Activated naive CD4-positive, alpha-beta T cell treated with anti-CD3 and anti-CD28 coated beads, Interleukin-2, amount 10 ng/mL, durations not matched to agents 7 days and 5 days (primary cell): ENCODE results near the gene FCN1.

Source experiments
- CTCF ChIA-PET: fragments of 350-600 bp; sonication (Branson Sonifier 250); formaldehyde crosslinking; loops from one replicate; lab custom pipeline; 2021; ENCODE audit warnings: antibody characterized with exemption; lab: Charles Lee
- DNase-seq: peaks from one replicate; pipeline ENCODE4 v3.0.0-alpha.2; 2020
- H3K27ac Mint-ChIP-seq: one replicate; pipeline ENCODE4 v1.8.0; 2021; ENCODE audit warnings: mild to moderate bottlenecking, moderate library complexity, mixed read lengths
- H3K27me3 Mint-ChIP-seq: one replicate; pipeline ENCODE4 v1.8.0; 2021; ENCODE audit warnings: mild to moderate bottlenecking, mixed read lengths
- H3K36me3 Mint-ChIP-seq: one replicate; pipeline ENCODE4 v1.8.0; 2021; ENCODE audit warnings: mixed read lengths
- H3K4me1 Mint-ChIP-seq: one replicate; pipeline ENCODE4 v1.8.0; 2021; ENCODE audit warnings: mixed read lengths
- H3K4me3 Mint-ChIP-seq: one replicate; pipeline ENCODE4 v1.8.0; 2021; ENCODE audit warnings: mild to moderate bottlenecking, moderate library complexity, mixed read lengths
- H3K9me3 Mint-ChIP-seq: one replicate; pipeline ENCODE4 v1.8.0; 2021; ENCODE audit warnings: mixed read lengths

The FCN1 gene

GRCh38 chr9:134922066-134922931 lies 4.6 kb upstream of the FCN1 start:
- Mint-ChIP-seq H3K27ac (no peak overlapping the region), H3K9me3 (peaks cover 4% of the 10 kb centered on the region), H3K4me3 (no peak overlapping the region), H3K27me3 (no peaks in the 10 kb centered on the region), H3K36me3 (no peaks in the 10 kb centered on the region), H3K4me1 (no peaks in the 10 kb centered on the region)
- CTCF ChIA-PET = no interaction called here
- no peak for DNase-seq

- peaks cover 4% of the 10 kb centered on the region for H3K9me3 Mint-ChIP-seq
- CTCF ChIA-PET = interaction anchor here (0.6 kb wide), 2 partner anchors 510 to 837 kb away, joined by 4 read pairs; no protein-coding TSS in a partner anchor
- no peak overlapping the region for H3K4me3 Mint-ChIP-seq
- H3K36me3 Mint-ChIP-seq = no peaks in the 10 kb centered on the region
- no peak overlapping the region for H3K27ac Mint-ChIP-seq
- no peak for DNase-seq
- H3K27me3 Mint-ChIP-seq = no peaks in the 10 kb centered on the region
- no peaks in the 10 kb centered on the region for H3K4me1 Mint-ChIP-seq
Measured at GRCh38 chr9:134919303-134919702, 1.6 kb upstream of the FCN1 start.

DNA sequence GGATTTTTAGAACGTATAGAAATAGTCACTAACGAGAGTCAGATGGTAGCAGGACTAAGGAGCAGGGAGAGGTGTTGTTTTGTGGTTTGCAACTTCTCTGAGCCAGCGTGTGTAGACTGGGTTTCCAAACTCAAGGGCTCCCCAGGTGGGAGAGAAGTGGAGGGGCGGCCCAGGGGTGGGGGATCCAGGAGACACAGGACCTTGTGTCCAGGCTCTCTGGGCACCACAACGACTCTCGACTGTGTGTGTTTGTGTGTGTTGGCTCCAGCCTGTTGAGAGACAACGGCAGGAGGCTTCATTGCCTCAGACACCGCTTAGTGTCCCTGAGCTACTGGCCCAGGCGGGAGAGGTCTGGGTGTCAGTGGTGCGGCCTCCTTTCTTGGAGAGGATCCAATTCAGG lies 934 bp upstream of the FCN1 start:
- no peaks in the 10 kb centered on the region for H3K27me3 Mint-ChIP-seq
- H3K4me1 Mint-ChIP-seq = no peaks in the 10 kb centered on the region
- no peak overlapping the region for H3K27ac Mint-ChIP-seq

GRCh38 chr9:134916161-134916665 lies 1.5 kb downstream of the FCN1 start:
- CTCF ChIA-PET = no interaction called here
- no peak for DNase-seq

More for the DNA sequence above, 934 bp upstream of the FCN1 start:
- Mint-ChIP-seq H3K4me3 (no peak overlapping the region), H3K9me3 (peaks cover 4% of the 10 kb centered on the region), H3K36me3 (no peaks in the 10 kb centered on the region)
- DNase-seq = no peak
- CTCF ChIA-PET = interaction anchor here (0.6 kb wide), 2 partner anchors 511 to 837 kb away, joined by 4 read pairs; no protein-coding TSS in a partner anchor

GRCh38 chr9:134915046-134915985 lies 2.4 kb downstream of the FCN1 start:
- Mint-ChIP-seq H3K4me1 (no peaks in the 10 kb centered on the region), H3K27me3 (peaks cover 4% of the 10 kb centered on the region)
- CTCF ChIA-PET = no interaction called here

More at GRCh38 chr9:134916161-134916665, 1.5 kb downstream of the FCN1 start:
- Mint-ChIP-seq H3K4me1 (no peaks in the 10 kb centered on the region), H3K4me3 (no peak overlapping the region), H3K27ac (no peak overlapping the region), H3K36me3 (no peaks in the 10 kb centered on the region), H3K27me3 (no peaks in the 10 kb centered on the region), H3K9me3 (peaks cover 4% of the 10 kb centered on the region)

GRCh38 chr9:134914501-134914834 lies 3.2 kb downstream of the FCN1 start:
- DNase-seq = no peak
- Mint-ChIP-seq H3K9me3 (peaks cover 2% of the 10 kb centered on the region), H3K27ac (no peak overlapping the region), H3K27me3 (peaks cover 13% of the 10 kb centered on the region), H3K36me3 (no peaks in the 10 kb centered on the region), H3K4me3 (no peak overlapping the region), H3K4me1 (no peaks in the 10 kb centered on the region)
- CTCF ChIA-PET = no interaction called here

More at GRCh38 chr9:134915046-134915985, 2.4 kb downstream of the FCN1 start:
- no peak overlapping the region for H3K27ac Mint-ChIP-seq
- H3K4me3 Mint-ChIP-seq = no peak overlapping the region
- no peaks in the 10 kb centered on the region for H3K36me3 Mint-ChIP-seq
- DNase-seq = no peak
- peaks cover 4% of the 10 kb centered on the region for H3K9me3 Mint-ChIP-seq

DNA sequence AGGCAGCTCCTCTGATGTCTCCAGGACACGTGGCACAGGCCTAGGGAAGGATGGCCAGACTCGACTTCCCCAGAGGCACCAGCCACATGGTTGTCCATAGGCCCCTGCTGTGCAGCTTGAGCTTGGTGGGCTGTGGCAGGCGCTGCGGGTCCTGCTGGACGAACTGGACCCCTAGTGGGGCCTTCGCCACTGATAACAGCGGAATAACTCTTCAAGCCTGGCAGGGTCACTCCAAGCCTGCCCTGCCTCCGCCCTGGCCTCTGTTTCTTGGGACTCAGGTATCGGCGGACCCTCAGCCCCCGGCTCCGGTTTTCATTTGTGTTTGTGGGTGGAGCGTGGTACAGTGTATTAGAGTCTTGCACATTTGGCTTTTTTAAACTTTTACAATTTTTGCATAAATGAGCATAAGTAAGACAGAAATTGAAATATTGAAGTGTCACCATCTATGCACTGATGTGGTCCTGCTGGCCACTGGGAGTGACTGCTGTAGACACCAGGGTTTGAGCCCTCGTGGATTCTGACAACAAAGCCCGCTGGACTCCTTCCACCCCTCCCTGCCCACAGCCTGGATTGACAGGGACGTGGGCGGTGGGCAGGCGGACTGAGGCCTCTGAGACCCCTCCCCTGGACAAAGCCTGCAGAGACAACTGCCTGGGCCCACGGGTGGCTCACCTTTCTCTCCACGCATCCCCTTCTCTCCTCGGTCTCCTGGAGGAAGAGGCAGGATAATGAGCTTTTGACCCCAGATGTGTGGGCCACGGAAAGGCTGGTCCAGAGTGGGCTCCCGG lies 3.8 kb downstream of the FCN1 start:
- peaks cover 18% of the 10 kb centered on the region for H3K27me3 Mint-ChIP-seq
- DNase-seq = no peak

DNA sequence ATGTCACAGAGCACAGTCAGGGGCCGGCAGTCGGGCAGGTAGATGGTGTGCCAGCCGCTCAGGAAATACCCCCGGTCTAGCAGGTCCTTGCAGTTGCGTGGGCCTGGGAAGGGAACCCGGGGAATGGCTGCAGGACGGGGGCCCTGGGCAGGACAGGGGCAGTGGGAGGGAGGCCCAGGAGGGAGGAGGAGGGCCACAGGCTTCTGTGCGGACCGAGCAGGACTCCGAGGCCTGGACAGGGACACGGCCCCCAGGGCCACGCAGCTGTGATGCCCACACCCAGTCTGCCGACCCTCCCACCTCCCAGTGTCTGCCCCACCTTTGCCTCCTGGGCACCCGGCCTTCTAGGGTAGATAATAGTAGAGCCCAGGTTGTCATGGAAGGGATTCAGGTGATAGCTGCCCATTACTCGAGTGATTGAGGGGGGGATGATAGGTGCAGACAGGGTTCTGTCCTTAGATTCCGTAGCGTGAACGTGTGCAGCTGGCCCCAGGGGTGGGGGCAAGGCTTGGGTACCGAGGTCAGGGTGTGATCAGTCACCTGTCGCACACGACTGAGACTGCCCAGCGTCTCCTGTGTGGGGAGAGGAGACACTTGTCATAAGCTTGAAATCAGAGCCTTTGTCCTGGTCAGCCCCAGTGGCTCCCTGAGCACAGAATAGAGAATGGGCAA lies 4.5 kb downstream of the FCN1 start:
- H3K4me3 Mint-ChIP-seq = no peak overlapping the region
- DNase-seq = no peak
- H3K9me3 Mint-ChIP-seq = no peaks in the 10 kb centered on the region
- CTCF ChIA-PET = no interaction called here
- H3K36me3 Mint-ChIP-seq = no peaks in the 10 kb centered on the region
- H3K4me1 Mint-ChIP-seq = no peaks in the 10 kb centered on the region
- no peak overlapping the region for H3K27ac Mint-ChIP-seq
- peaks cover 26% of the 10 kb centered on the region for H3K27me3 Mint-ChIP-seq

More for the DNA sequence above, 3.8 kb downstream of the FCN1 start:
- H3K9me3 Mint-ChIP-seq = peaks cover 2% of the 10 kb centered on the region
- H3K4me1 Mint-ChIP-seq = no peaks in the 10 kb centered on the region
- H3K27ac Mint-ChIP-seq = no peak overlapping the region
- H3K36me3 Mint-ChIP-seq = no peaks in the 10 kb centered on the region
- H3K4me3 Mint-ChIP-seq = no peak overlapping the region
- CTCF ChIA-PET = no interaction called here

GRCh38 chr9:134912126-134912840 lies 5.4 kb downstream of the FCN1 start:
- H3K27me3 Mint-ChIP-seq = peaks cover 26% of the 10 kb centered on the region
- DNase-seq = no peak
- H3K4me3 Mint-ChIP-seq = no peak overlapping the region
- CTCF ChIA-PET = no interaction called here
- no peaks in the 10 kb centered on the region for H3K36me3 Mint-ChIP-seq
- no peaks in the 10 kb centered on the region for H3K4me1 Mint-ChIP-seq
- no peaks in the 10 kb centered on the region for H3K9me3 Mint-ChIP-seq
- H3K27ac Mint-ChIP-seq = no peak overlapping the region

DNA sequence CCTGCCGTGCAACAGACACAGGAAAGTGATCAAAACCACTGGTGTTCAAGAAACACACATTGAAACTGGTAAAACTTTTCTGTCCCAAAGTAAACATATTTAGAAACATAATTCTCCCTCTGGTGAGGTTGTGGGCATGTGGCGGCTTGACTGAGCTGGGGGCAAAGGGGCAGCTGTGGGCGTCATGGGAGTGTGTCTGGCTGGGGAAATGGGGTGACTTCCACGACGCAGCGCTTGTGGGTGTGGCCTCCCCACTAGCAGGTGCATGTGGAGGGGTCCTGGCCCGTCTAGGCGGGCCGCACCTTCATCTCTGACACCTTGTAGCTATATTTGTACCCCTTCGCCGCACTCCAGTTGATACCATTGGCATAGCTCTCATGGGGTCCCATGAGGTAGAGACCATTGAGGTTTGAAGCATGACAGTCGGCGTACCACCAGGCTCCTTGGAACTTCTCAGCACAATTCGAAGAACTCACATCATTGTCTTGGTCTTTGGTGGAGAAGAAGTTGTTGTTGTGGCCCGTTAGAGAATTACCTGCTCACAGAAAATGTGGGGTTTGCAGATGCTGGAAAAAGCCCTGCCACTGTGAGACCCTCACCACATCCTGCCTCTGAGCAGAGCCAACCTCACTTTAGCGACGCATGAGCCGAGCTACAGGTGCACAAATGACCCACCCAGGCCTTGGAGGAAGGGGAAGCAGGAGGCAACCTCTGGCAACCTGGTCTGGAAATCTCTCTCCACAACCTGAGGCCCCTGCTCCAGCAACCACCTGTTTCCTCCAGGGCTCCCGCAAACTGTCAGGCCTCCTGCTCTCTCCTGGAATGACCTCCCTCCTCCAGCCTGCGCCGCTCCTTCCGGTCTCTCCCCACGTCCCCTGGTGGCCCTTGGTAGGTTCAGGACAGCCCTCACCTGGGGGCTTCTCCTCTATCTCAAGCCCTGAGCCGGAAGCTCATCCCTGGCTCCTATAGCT lies 7.9 kb downstream of the FCN1 start:
- CTCF ChIA-PET = no interaction called here
- H3K27me3 Mint-ChIP-seq = peaks cover 26% of the 10 kb centered on the region
- H3K4me1 Mint-ChIP-seq = no peaks in the 10 kb centered on the region
- H3K9me3 Mint-ChIP-seq = no peaks in the 10 kb centered on the region
- no peak for DNase-seq
- no peak overlapping the region for H3K27ac Mint-ChIP-seq
- H3K36me3 Mint-ChIP-seq = no peaks in the 10 kb centered on the region
- no peak overlapping the region for H3K4me3 Mint-ChIP-seq

DNA sequence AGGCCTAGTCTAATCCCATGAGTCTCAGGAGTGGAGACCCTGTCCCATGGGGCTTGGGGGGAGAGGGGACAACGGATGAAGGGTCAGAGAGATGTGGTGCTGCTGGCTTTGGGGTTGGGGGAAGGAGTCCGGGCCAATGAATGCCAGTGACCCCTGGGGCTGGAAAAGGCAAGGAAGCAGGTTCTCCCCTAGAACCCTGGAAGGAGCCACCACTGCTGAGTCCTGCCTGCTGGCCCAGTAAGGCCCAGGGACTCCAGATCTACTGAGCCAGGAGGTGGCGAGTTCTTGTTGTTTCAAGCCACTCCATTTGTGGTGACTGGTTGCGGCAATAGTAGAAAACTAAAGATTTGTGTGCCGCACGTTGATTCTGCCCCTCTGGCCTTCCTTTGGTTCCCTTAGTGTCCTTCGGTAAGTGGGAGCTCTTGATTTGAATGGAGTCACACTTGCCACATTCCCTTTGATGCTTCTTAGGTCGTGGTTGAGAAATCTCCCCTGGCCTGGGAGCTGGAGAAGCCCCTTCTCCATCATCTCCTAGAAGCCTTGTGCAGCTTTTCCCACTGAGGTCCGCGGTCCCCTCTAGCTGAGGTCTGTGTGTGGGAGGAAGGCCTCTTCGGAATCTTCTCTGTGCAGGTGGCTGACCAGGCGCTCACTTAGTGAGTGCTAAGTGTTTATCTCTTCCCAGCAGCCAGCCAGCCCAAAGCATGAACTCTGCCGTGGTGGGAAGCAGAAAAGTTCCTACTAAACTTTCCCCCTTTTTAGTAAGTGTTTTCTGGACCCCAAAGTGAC lies 9.0 kb downstream of the FCN1 start:
- H3K4me1 Mint-ChIP-seq = no peaks in the 10 kb centered on the region
- no peaks in the 10 kb centered on the region for H3K36me3 Mint-ChIP-seq
- no peak overlapping the region for H3K27ac Mint-ChIP-seq

More for the DNA sequence above, 9.0 kb downstream of the FCN1 start:
- no peak overlapping the region for H3K4me3 Mint-ChIP-seq
- no peak for DNase-seq
- H3K9me3 Mint-ChIP-seq = no peaks in the 10 kb centered on the region
- H3K27me3 Mint-ChIP-seq = peaks cover 26% of the 10 kb centered on the region
- CTCF ChIA-PET = no interaction called here
